SK-N-SH (cell line): ENCODE data around the gene WIPF2. TPM values are rescaled to one million over a fixed set of nuclear protein-coding genes. Genes with fewer than 3 reads are reported as not detected.

Source experiments
- CTCF ChIA-PET: fragments of 300-600, 350-600 bp; formaldehyde crosslinking; extraction: SDS; loops from one replicate; lab custom pipeline; 2021; lab: Yijun Ruan, JAX
- POLR2A ChIA-PET: fragments of 350-600 bp; sonication (Branson Sonifier 250); formaldehyde crosslinking; extraction: SDS; loops from one replicate; lab custom pipeline; 2020; ENCODE audit warnings: antibody characterized with exemption, inconsistent platforms; lab: Yijun Ruan, JAX
- DNase-seq: peaks from one replicate; pipeline ENCODE4 v3.0.0; 2012
- H2AFZ ChIP-seq: fragments of 200-600 bp; sonication (generic); 2 replicates; pipeline ENCODE4 v1.8.1; 2016; ENCODE audit warnings: antibody characterized with exemption, mild to moderate bottlenecking, low read depth
- H3F3A ChIP-seq: fragments of 200-600 bp; sonication (generic); replicated peaks from 2 replicates; pipeline ENCODE3; 2016; ENCODE audit warnings: antibody characterized with exemption, mild to moderate bottlenecking; ENCODE audit not compliant: insufficient read depth
- H3K27ac ChIP-seq, 2 experiments: fragments of 200-500 bp in 1 of 2; fragments of 200-600 bp in 1 of 2; sonication (Bioruptor generic) in 1 of 2; sonication (generic), shearing (Covaris generic) in 1 of 2; 2 replicates each; pipeline versions ENCODE4 v1.5.1 to v1.6.1; 2014 to 2016; ENCODE audit warnings: low read depth in 2 of 2, inconsistent platforms in 1 of 2, low read length in 1 of 2, mild to moderate bottlenecking in 1 of 2, mixed read lengths in 1 of 2
- H3K27me3 ChIP-seq: fragments of 200-600 bp; sonication (generic), shearing (Covaris generic); 2 replicates; pipeline ENCODE4 v1.6.1; 2016; ENCODE audit warnings: mixed run types; ENCODE audit not compliant: insufficient read depth
- H3K36me3 ChIP-seq, 2 experiments: fragments of 200-500 bp in 1 of 2; fragments of 200-600 bp in 1 of 2; sonication (Bioruptor generic) in 1 of 2; sonication (generic) in 1 of 2; replicated peaks in 1 of 2; 2 replicates each; pipeline versions ENCODE3 to v1.5.1; 2014 to 2016; ENCODE audit warnings: low read length in 1 of 2, mild to moderate bottlenecking in 1 of 2; ENCODE audit not compliant: insufficient read depth in 2 of 2, control insufficient read depth in 1 of 2
- H3K4me1 ChIP-seq, 2 experiments: fragments of 200-500 bp in 1 of 2; fragments of 200-600 bp in 1 of 2; sonication (Bioruptor generic) in 1 of 2; sonication (generic), shearing (Covaris generic) in 1 of 2; 2 replicates each; pipeline versions ENCODE4 v1.5.1 to v1.6.1; 2014 to 2016; ENCODE audit warnings: low read depth in 1 of 2, low read length in 1 of 2, mixed run types in 1 of 2; ENCODE audit not compliant: insufficient read depth in 2 of 2, control insufficient read depth in 1 of 2
- H3K4me2 ChIP-seq: fragments of 200-600 bp; sonication (generic), shearing (Covaris generic); 2 replicates; pipeline ENCODE4 v1.6.1; 2017; ENCODE audit warnings: mixed run types
- H3K4me3 ChIP-seq, 2 experiments: fragments of 200-500 bp in 1 of 2; fragments of 200-600 bp in 1 of 2; sonication (Bioruptor generic) in 1 of 2; sonication (generic), shearing (Covaris generic) in 1 of 2; 2 replicates each; pipeline versions ENCODE4 v1.5.1 to v1.8.1; 2014 to 2016; ENCODE audit warnings: low read depth in 2 of 2, inconsistent platforms in 1 of 2, low read length in 1 of 2, mild to moderate bottlenecking in 1 of 2, mixed read lengths in 1 of 2, moderate library complexity in 1 of 2
- H3K79me2 ChIP-seq: fragments of 200-600 bp; sonication (generic); 2 replicates; pipeline ENCODE4 v1.8.1; 2017; ENCODE audit warnings: mild to moderate bottlenecking; ENCODE audit not compliant: insufficient read depth
- H3K9ac ChIP-seq: fragments of 200-600 bp; sonication (generic); 2 replicates; pipeline ENCODE4 v1.6.1; 2017; ENCODE audit warnings: mixed run types
- H3K9me2 ChIP-seq: fragments of 200-600 bp; sonication (generic); 2 replicates; pipeline ENCODE4 v1.6.1; 2017; ENCODE audit warnings: mixed run types
- H3K9me3 ChIP-seq: fragments of 200-600 bp; sonication (generic); 2 replicates; pipeline ENCODE4 v1.6.1; 2017; ENCODE audit warnings: mixed run types, mild to moderate bottlenecking, moderate library complexity
- H4K20me1 ChIP-seq: fragments of 200-600 bp; sonication (generic); 2 replicates; pipeline ENCODE4 v1.6.1; 2017; ENCODE audit warnings: mild to moderate bottlenecking, mixed run types; ENCODE audit not compliant: insufficient read depth
- CHD2 ChIP-seq: fragments of 150-350 bp; IDR thresholded peaks from 2 replicates; pipeline ENCODE4 v1.6.1; 2018; ENCODE audit warnings: low read length; ENCODE audit not compliant: partially characterized antibody
- ELF1 ChIP-seq: IDR thresholded peaks from 2 replicates; pipeline ENCODE4 v1.4.0; 2012
- GABPA ChIP-seq: IDR thresholded peaks from 2 replicates; pipeline ENCODE4 v1.4.0; 2012; ENCODE audit warnings: low read depth, mild to moderate bottlenecking
- GATA2 ChIP-seq: sonication (generic); formaldehyde crosslinking; IDR thresholded peaks from 2 replicates; pipeline ENCODE4 v1.5.0; 2020; ENCODE audit warnings: mild to moderate bottlenecking, missing genetic modification reagents
- MAX ChIP-seq: IDR thresholded peaks from 2 replicates; pipeline ENCODE4 v1.4.0; 2012; ENCODE audit warnings: low read depth
- MXI1 ChIP-seq: IDR thresholded peaks from 2 replicates; pipeline ENCODE4 v1.6.1; 2012; ENCODE audit warnings: mild to moderate bottlenecking, low read depth, low read length, improper control_type of control experiment
- NRF1 ChIP-seq: IDR thresholded peaks from 2 replicates; pipeline ENCODE4 v1.6.1; 2012; ENCODE audit warnings: low read depth, mild to moderate bottlenecking, low read length
- RFX5 ChIP-seq: IDR thresholded peaks from 2 replicates; pipeline ENCODE4 v1.6.1; 2012; ENCODE audit warnings: mild to moderate bottlenecking, improper control_type of control experiment, low read length
- TAF1 ChIP-seq: IDR thresholded peaks from 2 replicates; pipeline ENCODE4 v1.6.1; 2012; ENCODE audit warnings: low read depth, mild to moderate bottlenecking, low read length, moderate library complexity, borderline replicate concordance
- TCF12 ChIP-seq: IDR thresholded peaks from 2 replicates; pipeline ENCODE4 v1.4.0; 2012
- TEAD4 ChIP-seq: IDR thresholded peaks from 2 replicates; pipeline ENCODE4 v1.4.0; 2012; ENCODE audit warnings: mild to moderate bottlenecking, borderline replicate concordance; ENCODE audit not compliant: insufficient read depth
- WGBS: methylation state at CpG from one replicate; pipeline ENCODE4 v1.1.6; 2017; ENCODE audit warnings: low lambda C conversion rate; 5-methylcytosine and 5-hydroxymethylcytosine counted together
- polyA plus RNA-seq, 3 experiments: library from polyadenylated mRNA; depleted of rRNA; stranded (reverse); fragments of >200 nt; gene quantifications; 2 replicates each; pipeline ENCODE4 v1.2.3, GENCODE V29; 2012
- TF ChIP-seq, protein P1 (sequence below): IDR thresholded peaks from 2 replicates; pipeline ENCODE4 v1.4.0; 2012; ENCODE audit warnings: low read depth, borderline replicate concordance
- TF ChIP-seq, protein P2 (sequence below): IDR thresholded peaks from 2 replicates; pipeline ENCODE4 v1.6.1; 2012; ENCODE audit warnings: mild to moderate bottlenecking, low read depth, low read length, moderate library complexity

The WIPF2 gene
- polyA plus RNA-seq, 1 of the 3 experiments (the other 2 are of a cell fraction) = 6.8 TPM

DNA sequence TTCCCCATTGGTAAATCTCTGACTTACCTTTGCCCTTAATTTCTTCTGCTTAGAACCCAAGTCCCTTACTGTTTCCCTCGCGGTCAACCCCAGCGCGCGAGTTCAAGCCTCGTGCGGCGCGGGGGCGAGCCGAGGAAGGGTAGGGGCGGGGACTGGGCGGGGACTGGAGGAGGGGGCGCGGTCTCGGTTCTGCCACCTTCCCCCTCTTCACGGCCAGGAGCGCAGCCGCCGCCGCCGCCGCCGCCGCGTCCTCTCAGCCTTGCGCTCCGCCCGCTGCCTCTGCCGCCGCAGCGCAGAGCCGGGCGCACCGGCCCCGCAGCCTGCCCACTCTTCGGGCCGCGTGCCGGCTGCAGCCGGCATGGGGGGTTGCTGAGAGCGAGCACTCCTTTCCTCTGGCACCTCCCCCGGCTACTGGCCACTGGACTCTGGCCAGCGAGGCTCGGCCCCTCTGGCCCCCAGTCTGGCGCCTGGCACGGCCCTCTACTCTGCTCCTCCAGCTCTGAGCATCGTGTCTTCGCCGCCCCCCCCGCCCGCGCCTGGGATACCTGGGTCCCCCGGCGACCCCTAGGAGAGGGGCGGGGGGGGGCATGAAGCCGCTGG, 41.7 kb upstream of the WIPF2 start, which contains the start of gene RAPGEFL1:
TSS of gene RAPGEFL1 (plus strand) at position 196 of the 600 bp plus-strand sequence. CDS start at position 588, 392 bp downstream.
- H4K20me1 ChIP-seq = no peaks in the 10 kb centered on the region
- H3K4me2 ChIP-seq = peak within 1 kb of the TSS; percentile 62
- H3K4me1 ChIP-seq = peaks cover 6 to 32% of the 10 kb centered on the region in 2 experiments; a peak in 1 of 4 replicates
- peak; percentile 95 for DNase-seq
- ChIA-PET CTCF (interaction anchor here (1.0 to 10.6 kb wide), 7 partner anchors 9 to 114 kb away, joined by 4 to 94 read pairs (median 6); partner anchors contain the start of gene CASC3), POLR2A (interaction anchor here (0.6 to 1.4 kb wide), 3 partner anchors 9 to 123 kb away, joined by 3 to 4 read pairs (median 3); partner anchors contain the start of genes CASC3 and MED24)
- WGBS = 16% methylated on average over 18 of the region's 57 CpGs
- H3K27me3 ChIP-seq = no peaks in the 10 kb centered on the region
- H3K9ac ChIP-seq = 0 out of 2 replicates have a peak within 1 kb of the TSS, but pooled peaks have one; percentile 14
- no peaks in the 10 kb centered on the region for H3K9me3 ChIP-seq
- no peaks in the 10 kb centered on the region for H3K79me2 ChIP-seq
- H2AFZ ChIP-seq = no peak within 1 kb of the TSS
- H3K9me2 ChIP-seq = no peaks in the 10 kb centered on the region
- H3K27ac ChIP-seq = peak within 1 kb of the TSS in 1 of 2 experiments; percentile 48; a peak in 1 of 4 replicates
- peak within 1 kb of the TSS; percentile 44 to 52; a peak in 2 of 4 replicates for H3K4me3 ChIP-seq
- peaks cover 4 to 18% of the 10 kb centered on the region in 2 experiments for H3K36me3 ChIP-seq
- H3F3A ChIP-seq = peaks cover 20% of the 10 kb centered on the region
- TF ChIP-seq GABPA (no peak), GATA2 (CRISPR knock-in tag) (no peak), CHD2 (peak; percentile 31), NRF1 (peak; percentile 32; the same call in 1 of the 2 replicates), MAX (peak; percentile 77), MXI1 (peak; percentile 39; the same call in 1 of the 2 replicates), TAF1 (no peak), TCF12 (no peak), TEAD4 (no peak), RFX5 (no peak)
- TF ChIP-seq, protein P1, sequence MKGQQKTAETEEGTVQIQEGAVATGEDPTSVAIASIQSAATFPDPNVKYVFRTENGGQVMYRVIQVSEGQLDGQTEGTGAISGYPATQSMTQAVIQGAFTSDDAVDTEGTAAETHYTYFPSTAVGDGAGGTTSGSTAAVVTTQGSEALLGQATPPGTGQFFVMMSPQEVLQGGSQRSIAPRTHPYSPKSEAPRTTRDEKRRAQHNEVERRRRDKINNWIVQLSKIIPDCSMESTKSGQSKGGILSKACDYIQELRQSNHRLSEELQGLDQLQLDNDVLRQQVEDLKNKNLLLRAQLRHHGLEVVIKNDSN = no peak

- Histone ChIP-seq H4K20me1 (no peaks in the 10 kb centered on the region), H3K27me3 (no peaks in the 10 kb centered on the region), H3K36me3 (peaks cover 3 to 14% of the 10 kb centered on the region in 2 experiments), H3K79me2 (no peaks in the 10 kb centered on the region), H3K4me2 (no peak overlapping the region), H3K9me2 (no peaks in the 10 kb centered on the region), H3K9ac (no peak overlapping the region), H3K9me3 (no peaks in the 10 kb centered on the region), H3F3A (peaks cover 20% of the 10 kb centered on the region), H3K4me1 (peaks cover 6 to 32% of the 10 kb centered on the region in 2 experiments; a peak in 1 of 4 replicates), H2AFZ (no peak overlapping the region), H3K4me3 (no peak overlapping the region; a peak in 1 of 4 replicates), H3K27ac (no peak overlapping the region)
- ChIA-PET POLR2A (interaction anchor here (0.6 to 1.4 kb wide), 3 partner anchors 10 to 38 kb away, joined by 3 to 4 read pairs (median 4); partner anchors contain the start of gene CASC3), CTCF (interaction anchor here (1.0 to 10.6 kb wide), 6 partner anchors 10 to 180 kb away, joined by 3 to 94 read pairs (median 20); no protein-coding TSS in a partner anchor)
- no peak for DNase-seq
- TF ChIP-seq ELF1 = no peak
- TF ChIP-seq, protein P2, sequence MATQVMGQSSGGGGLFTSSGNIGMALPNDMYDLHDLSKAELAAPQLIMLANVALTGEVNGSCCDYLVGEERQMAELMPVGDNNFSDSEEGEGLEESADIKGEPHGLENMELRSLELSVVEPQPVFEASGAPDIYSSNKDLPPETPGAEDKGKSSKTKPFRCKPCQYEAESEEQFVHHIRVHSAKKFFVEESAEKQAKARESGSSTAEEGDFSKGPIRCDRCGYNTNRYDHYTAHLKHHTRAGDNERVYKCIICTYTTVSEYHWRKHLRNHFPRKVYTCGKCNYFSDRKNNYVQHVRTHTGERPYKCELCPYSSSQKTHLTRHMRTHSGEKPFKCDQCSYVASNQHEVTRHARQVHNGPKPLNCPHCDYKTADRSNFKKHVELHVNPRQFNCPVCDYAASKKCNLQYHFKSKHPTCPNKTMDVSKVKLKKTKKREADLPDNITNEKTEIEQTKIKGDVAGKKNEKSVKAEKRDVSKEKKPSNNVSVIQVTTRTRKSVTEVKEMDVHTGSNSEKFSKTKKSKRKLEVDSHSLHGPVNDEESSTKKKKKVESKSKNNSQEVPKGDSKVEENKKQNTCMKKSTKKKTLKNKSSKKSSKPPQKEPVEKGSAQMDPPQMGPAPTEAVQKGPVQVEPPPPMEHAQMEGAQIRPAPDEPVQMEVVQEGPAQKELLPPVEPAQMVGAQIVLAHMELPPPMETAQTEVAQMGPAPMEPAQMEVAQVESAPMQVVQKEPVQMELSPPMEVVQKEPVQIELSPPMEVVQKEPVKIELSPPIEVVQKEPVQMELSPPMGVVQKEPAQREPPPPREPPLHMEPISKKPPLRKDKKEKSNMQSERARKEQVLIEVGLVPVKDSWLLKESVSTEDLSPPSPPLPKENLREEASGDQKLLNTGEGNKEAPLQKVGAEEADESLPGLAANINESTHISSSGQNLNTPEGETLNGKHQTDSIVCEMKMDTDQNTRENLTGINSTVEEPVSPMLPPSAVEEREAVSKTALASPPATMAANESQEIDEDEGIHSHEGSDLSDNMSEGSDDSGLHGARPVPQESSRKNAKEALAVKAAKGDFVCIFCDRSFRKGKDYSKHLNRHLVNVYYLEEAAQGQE = peak; percentile 51; the same call in 1 of the 2 replicates
- WGBS = 96% methylated on average over 10 of the region's 46 CpGs
Observed at GRCh38 chr17:40178021-40178601, 41.0 kb upstream of the WIPF2 start.
